ENCODE data around the gene BBX. TPM values are rescaled to one million over a fixed set of nuclear protein-coding genes. Genes with fewer than 3 reads are reported as not detected.

Gene BBX
- total and polyA plus RNA-seq, 2 of the 4 experiments (the other 2 are of a cell fraction), result 13.6 to 107 TPM

DNA sequence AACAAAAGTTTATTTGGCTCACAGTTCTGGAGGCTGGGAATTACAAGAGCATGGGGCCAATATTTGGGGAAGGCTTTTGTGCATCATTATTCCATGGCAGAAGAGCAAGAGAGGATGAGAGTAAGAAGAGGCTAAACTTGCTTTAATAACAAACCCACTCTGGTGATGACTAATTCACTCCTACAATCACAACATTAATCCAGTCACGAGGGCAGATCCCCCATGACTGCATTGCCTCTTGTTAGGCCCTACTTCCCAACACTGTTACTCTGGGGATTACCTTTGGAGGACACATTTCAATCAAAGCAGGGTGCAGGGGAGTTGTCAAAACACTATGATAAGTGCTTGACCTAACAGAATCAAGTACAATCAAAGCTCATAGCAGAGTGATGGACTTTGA lies 181.7 kb downstream of the BBX start:
- ChIA-PET CTCF (interaction anchor here (1.5 kb wide), 1 partner anchor 14 kb away, joined by 6 read pairs; no protein-coding TSS in a partner anchor), POLR2A (ENCODE audit: unreplicated experiment) (no interaction called here)
- Histone ChIP-seq H4K20me1 (ENCODE audit: insufficient read depth, low read length) (no peaks in the 10 kb centered on the region), H3K36me3 (ENCODE audit: control insufficient read depth, insufficient read depth, low read length) (no peaks in the 10 kb centered on the region), H3K27ac (ENCODE audit: insufficient read depth, low read length) (no peak overlapping the region), H3K4me2 (ENCODE audit: low read depth, low read length) (no peak overlapping the region), H3K4ac (ENCODE audit: low read depth, low read length) (no peak overlapping the region), H3K79me1 (ENCODE audit: low read depth in 1 of 2, low read length in 2 of 2) (peaks cover 8 to 11% of the 10 kb centered on the region in 2 experiments; a peak in 2 of 4 replicates), H3K4me1 (ENCODE audit: control insufficient read depth, insufficient read depth, low read length) (no peaks in the 10 kb centered on the region; the same call in 1 of the 2 replicates), H2BK120ac (ENCODE audit: low read depth, low read length) (no peak overlapping the region), H2BK15ac (ENCODE audit: low read depth, low read length) (no peak overlapping the region), H2BK20ac (ENCODE audit: low read depth, low read length) (no peak overlapping the region), H3K9me3 (ENCODE audit: control insufficient read depth, insufficient read depth, low read length) (no peaks in the 10 kb centered on the region), H3K9ac (ENCODE audit: low read depth, low read length) (no peak overlapping the region), H4K8ac (ENCODE audit: low read depth in 2 of 2, low read length in 2 of 2) (no peak overlapping the region), H2BK5ac (ENCODE audit: low read depth, low read length, poor library complexity, severe bottlenecking) (no peak overlapping the region), H3K23ac (ENCODE audit: low read depth, low read length) (no peak overlapping the region), H3K14ac (replicated peaks; ENCODE audit: low read depth, low read length) (no peak overlapping the region), H3K56ac (ENCODE audit: extremely low read depth, insufficient read depth, low read length) (no peak overlapping the region), H2AFZ (replicated peaks; ENCODE audit: low read length, poor library complexity) (no peak overlapping the region), H4K91ac (ENCODE audit: insufficient read depth, low read depth, low read length) (no peak overlapping the region), H3K27me3 (ENCODE audit: control insufficient read depth, insufficient read depth, low read length) (no peaks in the 10 kb centered on the region), H2AK9ac (replicated peaks; ENCODE audit: low read depth, low read length, poor library complexity) (no peak overlapping the region), H4K5ac (ENCODE audit: low read depth, low read length) (no peak overlapping the region), H3K9me1 (ENCODE audit: insufficient read depth, low read length) (no peaks in the 10 kb centered on the region; the same call in 1 of the 2 replicates), H3K4me3 (ENCODE audit: insufficient read depth, low read depth, low read length) (no peak overlapping the region), H3K18ac (ENCODE audit: low read depth, low read length) (no peak overlapping the region), H2AK5ac (ENCODE audit: low read depth, low read length) (no peak overlapping the region)
- in situ Hi-C loops (cut with MboI; ENCODE audit: low sequenced_read_pairs) (no loop called here), dilution Hi-C loops (cut with HindIII; ENCODE audit: low sequenced_read_pairs, unreplicated experiment) (no loop called here), intact Hi-C loops (cut with micrococcal nuclease) (no loop called here)
- TF ChIP-seq USF2 (IDR thresholded peaks at IDR 0.05; ENCODE audit: low read depth, low read length) (peak; percentile 79), SMC3 (IDR thresholded peaks at IDR 0.05; ENCODE audit: low read depth, low read length) (no peak), MAFK (IDR thresholded peaks at IDR 0.05; ENCODE audit: low read depth, low read length) (no peak), BHLHE40 (IDR thresholded peaks at IDR 0.05; ENCODE audit: low read depth, low read length) (peak; percentile 64), RFX5 (IDR thresholded peaks at IDR 0.05; ENCODE audit: low read depth, low read length) (no peak), FOS (IDR thresholded peaks at IDR 0.05; ENCODE audit: low read depth, low read length) (0 out of 2 replicates have a peak, but pooled peaks have one; percentile 14)
- no CpG with 5 or more reads among the region's 1 CpG for WGBS, 2 experiments (ENCODE audit: extremely low coverage in 2 of 2, insufficient read length in 1 of 2)
- ATAC-seq (ENCODE audit: low read depth) (peak; percentile 63; the same call in 1 of the 2 replicates), DNase-seq (peak; percentile 70)
- BruUV-seq (replicated peaks), result no TSS peak

All from IMR-90 (cell line).